ENCODE measurements around the gene CSTF2T. TPM values are rescaled to one million over a fixed set of nuclear protein-coding genes. Genes with fewer than 3 reads are reported as not detected.
A peak's percentile ranks its signal among the peaks of the same experiment; 100 is the strongest.

The CSTF2T gene
- total RNA-seq, 1 donor from 2014 or later = 11.6 TPM

DNA sequence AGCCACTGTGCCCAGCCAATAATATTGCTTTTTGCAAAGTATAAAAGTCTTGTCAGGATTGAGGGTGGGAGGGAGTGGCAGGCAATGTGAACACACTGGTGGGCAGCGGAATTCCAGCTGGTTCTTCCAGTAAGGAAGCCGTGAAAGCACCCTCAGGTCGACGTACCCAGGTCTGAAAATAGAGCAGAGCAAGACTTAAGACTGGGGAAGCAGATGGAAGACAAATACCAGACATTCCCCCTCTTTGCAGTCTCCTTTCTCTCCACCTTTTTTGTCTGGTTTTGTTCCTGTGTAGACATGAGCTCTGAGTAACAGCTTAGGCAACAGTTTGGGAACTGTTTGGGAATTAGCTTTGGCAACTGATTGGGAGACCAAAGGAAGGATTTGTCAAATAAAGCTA, 17.6 kb upstream of the CSTF2T start:
- TF ChIP-seq CTCF (IDR thresholded peaks at IDR 0.05) = no peak
- peaks cover 18 to 37% of the 10 kb centered on the region in 2 donors for H3K4me1 ChIP-seq
- no peaks in the 10 kb centered on the region for H3K36me3 ChIP-seq
- no peak overlapping the region for H3K4me3 ChIP-seq
- intact Hi-C loops (cut with DNase I) = loop anchor here (5.0 kb wide), 1 partner anchor 160 kb away; no protein-coding TSS in a partner anchor
- no peaks in the 10 kb centered on the region for H3K9me3 ChIP-seq
- H3K27me3 ChIP-seq = no peaks in the 10 kb centered on the region
- peak in 1 of 2 donors; percentile 74 for DNase-seq (ENCODE audit: low spot score in 2 of 2)
- H3K27ac ChIP-seq = peak overlapping the region; percentile 81 to 82

- Histone ChIP-seq H3K9me3 (no peaks in the 10 kb centered on the region), H3K4me1 (peaks cover 10 to 44% of the 10 kb centered on the region in 2 donors), H3K27me3 (no peaks in the 10 kb centered on the region), H3K36me3 (no peaks in the 10 kb centered on the region), H3K27ac (peak overlapping the region; percentile 88 to 92), H3K4me3 (no peak overlapping the region)
- DNase-seq (ENCODE audit: low spot score in 2 of 2) = no peak
- no peak for TF ChIP-seq CTCF (IDR thresholded peaks at IDR 0.05)
- intact Hi-C loops (cut with DNase I) = no loop called here
These were observed 12.1 kb upstream of the CSTF2T start for GRCh38 chr10:51711519-51711891.

- Histone ChIP-seq H3K4me3 (no peak overlapping the region), H3K27ac (peak overlapping the region; percentile 88 to 92), H3K36me3 (no peaks in the 10 kb centered on the region), H3K4me1 (peaks cover 4 to 42% of the 10 kb centered on the region in 2 donors), H3K27me3 (no peaks in the 10 kb centered on the region), H3K9me3 (no peaks in the 10 kb centered on the region)
- intact Hi-C loops (cut with DNase I) = loop anchor here (5.0 to 10.0 kb wide), 4 partner anchors 78 to 707 kb away; no protein-coding TSS in a partner anchor
- DNase-seq (ENCODE audit: low spot score in 2 of 2) = no peak
- no peak for TF ChIP-seq CTCF (IDR thresholded peaks at IDR 0.05)
These were observed 10.1 kb upstream of the CSTF2T start for GRCh38 chr10:51709324-51709972.

GRCh38 chr10:51708609-51709008, 9.2 kb upstream of the CSTF2T start:
- Histone ChIP-seq H3K27ac (peak overlapping the region; percentile 88 to 92), H3K4me1 (peaks cover 4 to 42% of the 10 kb centered on the region in 2 donors), H3K4me3 (no peak overlapping the region), H3K27me3 (no peaks in the 10 kb centered on the region), H3K36me3 (no peaks in the 10 kb centered on the region), H3K9me3 (no peaks in the 10 kb centered on the region)
- intact Hi-C loops (cut with DNase I) = loop anchor here (5.0 to 10.0 kb wide), 4 partner anchors 79 to 706 kb away; no protein-coding TSS in a partner anchor
- TF ChIP-seq CTCF (IDR thresholded peaks at IDR 0.05) = no peak
- DNase-seq (ENCODE audit: low spot score in 2 of 2) = no peak

- no peak for TF ChIP-seq CTCF (IDR thresholded peaks at IDR 0.05)
- peak overlapping the region; percentile 88 to 92 for H3K27ac ChIP-seq
- H3K36me3 ChIP-seq = no peaks in the 10 kb centered on the region
- intact Hi-C loops (cut with DNase I) = loop anchor here (5.0 to 10.0 kb wide), 4 partner anchors 79 to 706 kb away; no protein-coding TSS in a partner anchor
- H3K4me1 ChIP-seq = peaks cover 4 to 43% of the 10 kb centered on the region in 2 donors
- no peak overlapping the region for H3K4me3 ChIP-seq
- DNase-seq (ENCODE audit: low spot score in 2 of 2) = no peak
- H3K27me3 ChIP-seq = no peaks in the 10 kb centered on the region
- no peaks in the 10 kb centered on the region for H3K9me3 ChIP-seq
These were observed 8.5 kb upstream of the CSTF2T start for GRCh38 chr10:51707821-51708424.

All from ascending aorta (tissue), 2 donors.